ENCODE measurements around the gene LDLRAD3. TPM values are rescaled to one million over a fixed set of nuclear protein-coding genes. Genes with fewer than 3 reads are reported as not detected.

Gene LDLRAD3
- total RNA-seq, 1 experiment from 2014 or later, result 19.0 TPM

DNA sequence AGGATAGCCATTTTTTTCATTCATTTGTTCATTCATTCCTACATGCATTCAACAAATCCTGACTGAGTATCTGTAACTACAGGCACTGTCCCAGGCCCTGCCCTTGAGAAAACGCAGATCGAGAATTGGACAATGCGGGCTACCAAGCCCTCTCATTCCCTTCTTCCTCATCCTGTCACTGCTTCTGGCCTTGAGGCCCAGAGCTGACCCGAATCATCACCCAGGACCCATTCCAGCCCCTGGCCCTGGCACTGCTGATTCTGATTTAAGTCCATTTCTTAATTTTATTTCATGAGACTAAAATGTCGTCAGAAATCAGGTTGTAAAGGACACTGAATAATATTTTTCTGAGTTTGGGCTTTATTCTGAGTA is 321.1 kb downstream of the LDLRAD3 start:
- no peak for DNase-seq (ENCODE audit: low read depth, low spot score)
- CTCF ChIA-PET, result interaction anchor here (1.1 to 4.5 kb wide), 5 partner anchors 443 to 781 kb away, joined by 3 to 45 read pairs (median 8); no protein-coding TSS in a partner anchor
- Histone ChIP-seq H3K27me3 (ENCODE audit: insufficient read depth, low read length) (no peaks in the 10 kb centered on the region), H3K79me2 (ENCODE audit: insufficient read depth, low read length) (no peaks in the 10 kb centered on the region), H3K36me3 (ENCODE audit: control insufficient read depth in 1 of 2, insufficient read depth in 2 of 2, low read length in 2 of 2) (no peaks in the 10 kb centered on the region), H3K27ac (ENCODE audit: low read depth, low read length) (no peak overlapping the region), H4K20me1 (ENCODE audit: insufficient read depth) (no peaks in the 10 kb centered on the region), H3K4me3 (replicated peaks in 1 of 2; ENCODE audit: low read depth in 1 of 2, low read length in 2 of 2) (no peak overlapping the region), H3K4me1 (ENCODE audit: control insufficient read depth in 1 of 2, insufficient read depth in 2 of 2, low read length in 2 of 2) (no peaks in the 10 kb centered on the region), H3K4me2 (ENCODE audit: low read length) (no peak overlapping the region), H3K9me2 (ENCODE audit: insufficient read depth) (no peaks in the 10 kb centered on the region), H3K9me3 (ENCODE audit: control insufficient read depth in 1 of 2, insufficient read depth in 1 of 2, low read depth in 1 of 2, low read length in 2 of 2) (no peaks in the 10 kb centered on the region), H2AFZ (ENCODE audit: low read depth, low read length, poor library complexity, severe bottlenecking) (no peak overlapping the region), H3K9ac (ENCODE audit: low read length) (no peak overlapping the region)
- intact Hi-C loops (cut with micrococcal nuclease), result loop anchor here (5.0 kb wide), 2 partner anchors 553 to 1338 kb away; no protein-coding TSS in a partner anchor
- TF ChIP-seq EZH2phosphoT487 (IDR thresholded peaks at IDR 0.05; ENCODE audit: borderline replicate concordance) (no peak), ZFX (IDR thresholded peaks at IDR 0.05) (no peak), POLR2A (IDR thresholded peaks at IDR 0.05; ENCODE audit: borderline replicate concordance, extremely low read depth, insufficient read depth, insufficient read length) (no peak), POLR2AphosphoS5 (IDR thresholded peaks at IDR 0.05; ENCODE audit: low read depth, low read length) (no peak), CEBPB (IDR thresholded peaks at IDR 0.05; ENCODE audit: low read depth) (no peak), SIN3A (IDR thresholded peaks at IDR 0.05; ENCODE audit: low read depth) (no peak), JUND (IDR thresholded peaks at IDR 0.05) (no peak), CBX3 (IDR thresholded peaks at IDR 0.05; ENCODE audit: low read depth) (no peak), SRF (IDR thresholded peaks at IDR 0.05; ENCODE audit: low read depth) (no peak), ZNF274 (IDR thresholded peaks at IDR 0.05; ENCODE audit: low read depth, low read length) (no peak)
- TF ChIP-seq, protein P1, sequence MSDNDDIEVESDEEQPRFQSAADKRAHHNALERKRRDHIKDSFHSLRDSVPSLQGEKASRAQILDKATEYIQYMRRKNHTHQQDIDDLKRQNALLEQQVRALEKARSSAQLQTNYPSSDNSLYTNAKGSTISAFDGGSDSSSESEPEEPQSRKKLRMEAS (IDR thresholded peaks at IDR 0.05), result no peak
- TF ChIP-seq, protein P2, sequence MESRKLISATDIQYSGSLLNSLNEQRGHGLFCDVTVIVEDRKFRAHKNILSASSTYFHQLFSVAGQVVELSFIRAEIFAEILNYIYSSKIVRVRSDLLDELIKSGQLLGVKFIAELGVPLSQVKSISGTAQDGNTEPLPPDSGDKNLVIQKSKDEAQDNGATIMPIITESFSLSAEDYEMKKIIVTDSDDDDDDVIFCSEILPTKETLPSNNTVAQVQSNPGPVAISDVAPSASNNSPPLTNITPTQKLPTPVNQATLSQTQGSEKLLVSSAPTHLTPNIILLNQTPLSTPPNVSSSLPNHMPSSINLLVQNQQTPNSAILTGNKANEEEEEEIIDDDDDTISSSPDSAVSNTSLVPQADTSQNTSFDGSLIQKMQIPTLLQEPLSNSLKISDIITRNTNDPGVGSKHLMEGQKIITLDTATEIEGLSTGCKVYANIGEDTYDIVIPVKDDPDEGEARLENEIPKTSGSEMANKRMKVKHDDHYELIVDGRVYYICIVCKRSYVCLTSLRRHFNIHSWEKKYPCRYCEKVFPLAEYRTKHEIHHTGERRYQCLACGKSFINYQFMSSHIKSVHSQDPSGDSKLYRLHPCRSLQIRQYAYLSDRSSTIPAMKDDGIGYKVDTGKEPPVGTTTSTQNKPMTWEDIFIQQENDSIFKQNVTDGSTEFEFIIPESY (IDR thresholded peaks at IDR 0.05; ENCODE audit: extremely low read depth, insufficient replicate concordance, low read length), result no peak
- TF ChIP-seq, protein P3, sequence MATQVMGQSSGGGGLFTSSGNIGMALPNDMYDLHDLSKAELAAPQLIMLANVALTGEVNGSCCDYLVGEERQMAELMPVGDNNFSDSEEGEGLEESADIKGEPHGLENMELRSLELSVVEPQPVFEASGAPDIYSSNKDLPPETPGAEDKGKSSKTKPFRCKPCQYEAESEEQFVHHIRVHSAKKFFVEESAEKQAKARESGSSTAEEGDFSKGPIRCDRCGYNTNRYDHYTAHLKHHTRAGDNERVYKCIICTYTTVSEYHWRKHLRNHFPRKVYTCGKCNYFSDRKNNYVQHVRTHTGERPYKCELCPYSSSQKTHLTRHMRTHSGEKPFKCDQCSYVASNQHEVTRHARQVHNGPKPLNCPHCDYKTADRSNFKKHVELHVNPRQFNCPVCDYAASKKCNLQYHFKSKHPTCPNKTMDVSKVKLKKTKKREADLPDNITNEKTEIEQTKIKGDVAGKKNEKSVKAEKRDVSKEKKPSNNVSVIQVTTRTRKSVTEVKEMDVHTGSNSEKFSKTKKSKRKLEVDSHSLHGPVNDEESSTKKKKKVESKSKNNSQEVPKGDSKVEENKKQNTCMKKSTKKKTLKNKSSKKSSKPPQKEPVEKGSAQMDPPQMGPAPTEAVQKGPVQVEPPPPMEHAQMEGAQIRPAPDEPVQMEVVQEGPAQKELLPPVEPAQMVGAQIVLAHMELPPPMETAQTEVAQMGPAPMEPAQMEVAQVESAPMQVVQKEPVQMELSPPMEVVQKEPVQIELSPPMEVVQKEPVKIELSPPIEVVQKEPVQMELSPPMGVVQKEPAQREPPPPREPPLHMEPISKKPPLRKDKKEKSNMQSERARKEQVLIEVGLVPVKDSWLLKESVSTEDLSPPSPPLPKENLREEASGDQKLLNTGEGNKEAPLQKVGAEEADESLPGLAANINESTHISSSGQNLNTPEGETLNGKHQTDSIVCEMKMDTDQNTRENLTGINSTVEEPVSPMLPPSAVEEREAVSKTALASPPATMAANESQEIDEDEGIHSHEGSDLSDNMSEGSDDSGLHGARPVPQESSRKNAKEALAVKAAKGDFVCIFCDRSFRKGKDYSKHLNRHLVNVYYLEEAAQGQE (IDR thresholded peaks at IDR 0.05; ENCODE audit: low read depth), result no peak
- RAD21 ChIA-PET (ENCODE audit: low non-redundant PET in 1 of 2, low total read pairs in 2 of 2, uncharacterized antibody in 2 of 2, unreplicated experiment in 2 of 2), result interaction anchor here (0.9 to 1.2 kb wide), 2 partner anchors 214 to 443 kb away, joined by 3 to 4 read pairs; no protein-coding TSS in a partner anchor
- POLR2A ChIA-PET, result no interaction called here
- BruUV-seq (replicated peaks), result no TSS peak
- ATAC-seq, result no peak
